ENCODE results near the gene KRTAP5-10.

KRTAP5-10 gene

GRCh38 chr11:71551711-71552110 lies 13.7 kb upstream of the KRTAP5-10 start:
- TF ChIP-seq ZNF121 (tag by site-specific recombination; IDR thresholded peaks at IDR 0.05) = no peak
- no peak for TF ChIP-seq ZSCAN16 (tag by site-specific recombination; IDR thresholded peaks at IDR 0.05)
- TF ChIP-seq ZNF600 (tag by site-specific recombination; IDR thresholded peaks at IDR 0.05) = no peak
- H3K36me3 ChIP-seq (ENCODE audit: control insufficient read depth in 2 of 2, insufficient read depth in 1 of 2, low read length in 2 of 2) = no peaks in the 10 kb centered on the region
- no peak overlapping the region for H3K4me3 ChIP-seq (ENCODE audit: low read depth, low read length)
- H3K4me1 ChIP-seq (ENCODE audit: control insufficient read depth, insufficient read depth, low read length) = no peaks in the 10 kb centered on the region
- CTCF ChIA-PET = no interaction called here
- no peak overlapping the region for H3K27ac ChIP-seq (ENCODE audit: extremely low read depth, low read depth, low read length)
- POLR2A ChIA-PET = no interaction called here
- H3K9me3 ChIP-seq (ENCODE audit: control insufficient read depth, insufficient read depth, low read depth, low read length) = no peaks in the 10 kb centered on the region

- Histone ChIP-seq H3K4me3 (ENCODE audit: low read depth, low read length) (no peak overlapping the region), H3K27ac (ENCODE audit: extremely low read depth, low read depth, low read length) (no peak overlapping the region), H3K9me3 (ENCODE audit: control insufficient read depth, insufficient read depth, low read depth, low read length) (no peaks in the 10 kb centered on the region), H3K36me3 (ENCODE audit: control insufficient read depth in 2 of 2, insufficient read depth in 1 of 2, low read length in 2 of 2) (no peaks in the 10 kb centered on the region), H3K4me1 (ENCODE audit: control insufficient read depth, insufficient read depth, low read length) (no peaks in the 10 kb centered on the region)
- POLR2A ChIA-PET = no interaction called here
- TF ChIP-seq ZNF121 (tag by site-specific recombination; IDR thresholded peaks at IDR 0.05) = no peak
- TF ChIP-seq ZNF140 (tag by site-specific recombination; IDR thresholded peaks at IDR 0.05) = no peak
- TF ChIP-seq ZNF501 (tag by site-specific recombination; IDR thresholded peaks at IDR 0.05) = no peak
- TF ChIP-seq ATF2 (tag by site-specific recombination; IDR thresholded peaks at IDR 0.05; ENCODE audit: low read depth) = no peak
- TF ChIP-seq INSM2 (tag by site-specific recombination; IDR thresholded peaks at IDR 0.05) = no peak
- TF ChIP-seq SP3 (tag by site-specific recombination; IDR thresholded peaks at IDR 0.05) = no peak
- no peak for TF ChIP-seq SP2 (tag by site-specific recombination; IDR thresholded peaks at IDR 0.05)
- TF ChIP-seq EGR2 (tag by site-specific recombination; IDR thresholded peaks at IDR 0.05; ENCODE audit: low read depth) = no peak
- TF ChIP-seq TRIM28 (IDR thresholded peaks at IDR 0.05; ENCODE audit: borderline replicate concordance, low read length) = no peak
- TF ChIP-seq ZBTB17 (tag by site-specific recombination; IDR thresholded peaks at IDR 0.05) = no peak
- TF ChIP-seq ZNF138 (tag by site-specific recombination; IDR thresholded peaks at IDR 0.05; ENCODE audit: borderline replicate concordance) = no peak
- no peak for TF ChIP-seq ZEB2 (tag by site-specific recombination; IDR thresholded peaks at IDR 0.05)
- no peak for TF ChIP-seq OSR2 (tag by site-specific recombination; IDR thresholded peaks at IDR 0.05)
- CTCF ChIA-PET = no interaction called here
Measured at GRCh38 chr11:71554996-71555395, 10.4 kb upstream of the KRTAP5-10 start.

- Histone ChIP-seq H3K9me3 (ENCODE audit: control insufficient read depth, insufficient read depth, low read depth, low read length) (no peaks in the 10 kb centered on the region), H3K4me3 (ENCODE audit: low read depth, low read length) (no peak overlapping the region), H3K36me3 (ENCODE audit: control insufficient read depth in 2 of 2, insufficient read depth in 1 of 2, low read length in 2 of 2) (no peaks in the 10 kb centered on the region), H3K4me1 (ENCODE audit: control insufficient read depth, insufficient read depth, low read length) (no peaks in the 10 kb centered on the region), H3K27ac (ENCODE audit: extremely low read depth, low read depth, low read length) (no peak overlapping the region)
- POLR2A ChIA-PET = no interaction called here
- TF ChIP-seq PBX3 (CRISPR knock-in tag; IDR thresholded peaks at IDR 0.05) (no peak), ZNF416 (tag by site-specific recombination; IDR thresholded peaks at IDR 0.05) (no peak), TRIM28 (IDR thresholded peaks at IDR 0.05; ENCODE audit: borderline replicate concordance, low read length) (no peak), ZNF341 (tag by site-specific recombination; IDR thresholded peaks at IDR 0.05; ENCODE audit: low read depth) (no peak), ZBTB26 (tag by site-specific recombination; optimal IDR thresholded peaks at IDR 0.05) (no peak), ZNF157 (tag by site-specific recombination; IDR thresholded peaks at IDR 0.05) (no peak), ZNF37A (tag by site-specific recombination; IDR thresholded peaks at IDR 0.05) (no peak)
- CTCF ChIA-PET = no interaction called here
Measured at GRCh38 chr11:71555508-71555907, 9.9 kb upstream of the KRTAP5-10 start.
